ENCODE measurements around the gene ITIH2.

GRCh38 chr10:7706534-7707073, 3.5 kb downstream of the ITIH2 start:
- TF ChIP-seq CTCF (IDR thresholded peaks at IDR 0.05 in 2 of 3, conservative IDR thresholded peaks at IDR 0.05 in 1 of 3; ENCODE audit: borderline replicate concordance in 1 of 3, insufficient read depth in 1 of 3, low read depth in 2 of 3, low read length in 2 of 3), result no peak
- TF ChIP-seq EZH2phosphoT487 (IDR thresholded peaks at IDR 0.05; ENCODE audit: borderline replicate concordance), result no peak

Measured in HCT116 (cell line).